Activated naive CD4-positive, alpha-beta T cell treated with anti-CD3 and anti-CD28 coated beads for 36 hours (primary cell): ENCODE measurements around the gene TAGLN. TPM values are rescaled to one million over a fixed set of nuclear protein-coding genes. Genes with fewer than 3 reads are reported as not detected.

Source experiments
- CTCF ChIA-PET: fragments of 350-600 bp; sonication (Branson Sonifier 250); formaldehyde crosslinking; loops from one replicate; lab custom pipeline; 2021; ENCODE audit warnings: antibody characterized with exemption; lab: Charles Lee
- DNase-seq: peaks from one replicate; pipeline ENCODE4 v3.0.0-alpha.2; 2020
- H3K27ac Mint-ChIP-seq: one replicate; pipeline ENCODE4 v1.8.0; 2021; ENCODE audit warnings: mild to moderate bottlenecking, mixed read lengths
- H3K27me3 Mint-ChIP-seq: one replicate; pipeline ENCODE4 v1.8.0; 2021; ENCODE audit warnings: low read depth, mixed read lengths
- H3K36me3 Mint-ChIP-seq: one replicate; pipeline ENCODE4 v1.8.0; 2021; ENCODE audit warnings: low read depth, mixed read lengths
- H3K4me1 Mint-ChIP-seq: one replicate; pipeline ENCODE4 v1.8.0; 2021; ENCODE audit warnings: low read depth, mixed read lengths
- H3K4me3 Mint-ChIP-seq: one replicate; pipeline ENCODE4 v1.8.0; 2021; ENCODE audit warnings: mild to moderate bottlenecking, moderate library complexity, mixed read lengths
- H3K9me3 Mint-ChIP-seq: one replicate; pipeline ENCODE4 v1.8.0; 2021; ENCODE audit warnings: mixed read lengths
- intact Hi-C: fragments of 100-400 bp; cut with micrococcal nuclease; formaldehyde crosslinking; loops from one replicate; pipeline ENCODE4 v1.15.1; 2023
- total RNA-seq, 2 experiments: library from RNA; stranded (reverse); gene quantifications; one replicate each; pipeline ENCODE4 v1.2.3, GENCODE V29; 2021

The TAGLN gene
- 1 to 10 TPM; 2.1 to 2.2 TPM for total RNA-seq

- H3K4me3 Mint-ChIP-seq, result no peak within 1 kb of the TSS
- no peak within 1 kb of the TSS for H3K27ac Mint-ChIP-seq
- no peak for DNase-seq
- CTCF ChIA-PET, result interaction anchor here (0.7 to 1.6 kb wide), 2 partner anchors 18 to 402 kb away, joined by 3 to 4 read pairs; no protein-coding TSS in a partner anchor
- H3K27me3 Mint-ChIP-seq, result no peaks in the 10 kb centered on the region
- intact Hi-C loops, result no loop called here
- H3K4me1 Mint-ChIP-seq, result no peaks in the 10 kb centered on the region
- peaks cover 4% of the 10 kb centered on the region for H3K36me3 Mint-ChIP-seq
- no peaks in the 10 kb centered on the region for H3K9me3 Mint-ChIP-seq
Measured at GRCh38 chr11:117199053-117199915, at the start of gene TAGLN. Gene TAGLN, plus strand, starts transcription at chr11:117199370. Its CDS starts 3,644 bp downstream, at chr11:117203014.

- H3K4me3 Mint-ChIP-seq, result no peak overlapping the region
- H3K27ac Mint-ChIP-seq, result no peak overlapping the region
- CTCF ChIA-PET, result interaction anchor here (0.7 to 1.0 kb wide), 2 partner anchors 19 to 29 kb away, joined by 3 read pairs; no protein-coding TSS in a partner anchor
- DNase-seq, result no peak
- no peaks in the 10 kb centered on the region for H3K27me3 Mint-ChIP-seq
- peaks cover 9% of the 10 kb centered on the region for H3K36me3 Mint-ChIP-seq
- no peaks in the 10 kb centered on the region for H3K9me3 Mint-ChIP-seq
- H3K4me1 Mint-ChIP-seq, result peaks cover 27% of the 10 kb centered on the region
- intact Hi-C loops, result no loop called here
Measured at GRCh38 chr11:117152066-117152465, 47.1 kb upstream of the TAGLN start.

- no peak overlapping the region for H3K27ac Mint-ChIP-seq
- peaks cover 19% of the 10 kb centered on the region for H3K4me1 Mint-ChIP-seq
- no peak for DNase-seq
- peaks cover 11% of the 10 kb centered on the region for H3K36me3 Mint-ChIP-seq
- H3K4me3 Mint-ChIP-seq, result no peak overlapping the region
- H3K9me3 Mint-ChIP-seq, result no peaks in the 10 kb centered on the region
- intact Hi-C loops, result no loop called here
- no peaks in the 10 kb centered on the region for H3K27me3 Mint-ChIP-seq
- CTCF ChIA-PET, result interaction anchor here (0.7 kb wide), 1 partner anchor 174 kb away, joined by 4 read pairs; no protein-coding TSS in a partner anchor
Measured at GRCh38 chr11:117154468-117154867, 44.7 kb upstream of the TAGLN start.

GRCh38 chr11:117157507-117157906 is 41.7 kb upstream of the TAGLN start:
- intact Hi-C loops, result no loop called here
- CTCF ChIA-PET, result interaction anchor here (1.8 kb wide), 1 partner anchor 12 kb away, joined by 6 read pairs; no protein-coding TSS in a partner anchor
- H3K27ac Mint-ChIP-seq, result peak overlapping the region; percentile 50
- no peaks in the 10 kb centered on the region for H3K27me3 Mint-ChIP-seq
- no peak overlapping the region for H3K4me3 Mint-ChIP-seq
- H3K4me1 Mint-ChIP-seq, result peaks cover 13% of the 10 kb centered on the region
- peaks cover 16% of the 10 kb centered on the region for H3K36me3 Mint-ChIP-seq
- H3K9me3 Mint-ChIP-seq, result no peaks in the 10 kb centered on the region
- DNase-seq, result no peak

- no peaks in the 10 kb centered on the region for H3K27me3 Mint-ChIP-seq
- intact Hi-C loops, result no loop called here
- peak overlapping the region; percentile 36 for H3K27ac Mint-ChIP-seq
- H3K9me3 Mint-ChIP-seq, result no peaks in the 10 kb centered on the region
- H3K4me1 Mint-ChIP-seq, result peaks cover 8% of the 10 kb centered on the region
- no peak overlapping the region for H3K4me3 Mint-ChIP-seq
- H3K36me3 Mint-ChIP-seq, result peaks cover 16% of the 10 kb centered on the region
- no peak for DNase-seq
- CTCF ChIA-PET, result interaction anchor here (0.8 to 1.2 kb wide), 2 partner anchors 11 to 12 kb away, joined by 3 read pairs; no protein-coding TSS in a partner anchor
Measured at GRCh38 chr11:117159892-117160291, 39.3 kb upstream of the TAGLN start.

GRCh38 chr11:117160826-117161225 is 38.3 kb upstream of the TAGLN start:
- Mint-ChIP-seq H3K4me1 (peaks cover 10% of the 10 kb centered on the region), H3K27ac (no peak overlapping the region), H3K27me3 (no peaks in the 10 kb centered on the region), H3K4me3 (no peak overlapping the region), H3K36me3 (peaks cover 20% of the 10 kb centered on the region), H3K9me3 (no peaks in the 10 kb centered on the region)
- DNase-seq, result no peak
- intact Hi-C loops, result no loop called here
- CTCF ChIA-PET, result interaction anchor here (0.7 to 1.2 kb wide), 3 partner anchors 12 to 401 kb away, joined by 3 to 4 read pairs (median 3); no protein-coding TSS in a partner anchor

GRCh38 chr11:117166491-117166890 is 32.7 kb upstream of the TAGLN start:
- Mint-ChIP-seq H3K9me3 (no peaks in the 10 kb centered on the region), H3K4me1 (peaks cover 3% of the 10 kb centered on the region), H3K36me3 (peaks cover 16% of the 10 kb centered on the region), H3K27ac (no peak overlapping the region), H3K4me3 (no peak overlapping the region), H3K27me3 (no peaks in the 10 kb centered on the region)
- DNase-seq, result no peak
- CTCF ChIA-PET, result interaction anchor here (1.0 kb wide), 1 partner anchor 21 kb away, joined by 5 read pairs; no protein-coding TSS in a partner anchor
- intact Hi-C loops, result no loop called here

- Mint-ChIP-seq H3K27me3 (no peaks in the 10 kb centered on the region), H3K4me1 (peaks cover 11% of the 10 kb centered on the region), H3K36me3 (peaks cover 12% of the 10 kb centered on the region), H3K4me3 (no peak overlapping the region), H3K27ac (no peak overlapping the region), H3K9me3 (no peaks in the 10 kb centered on the region)
- intact Hi-C loops, result no loop called here
- CTCF ChIA-PET, result interaction anchor here (0.6 to 1.1 kb wide), 2 partner anchors 12 to 25 kb away, joined by 3 to 5 read pairs; partner anchors contain the start of gene PAFAH1B2
- DNase-seq, result no peak
Measured at GRCh38 chr11:117169736-117170135, 29.4 kb upstream of the TAGLN start.

- DNase-seq, result no peak
- no peaks in the 10 kb centered on the region for H3K9me3 Mint-ChIP-seq
- H3K4me1 Mint-ChIP-seq, result peaks cover 11% of the 10 kb centered on the region
- H3K36me3 Mint-ChIP-seq, result peaks cover 11% of the 10 kb centered on the region
- H3K27me3 Mint-ChIP-seq, result no peaks in the 10 kb centered on the region
- no peak overlapping the region for H3K4me3 Mint-ChIP-seq
- CTCF ChIA-PET, result no interaction called here
- intact Hi-C loops, result no loop called here
- peak overlapping the region; percentile 16 for H3K27ac Mint-ChIP-seq
Measured at GRCh38 chr11:117170210-117170609, 29.0 kb upstream of the TAGLN start.

GRCh38 chr11:117171007-117171403 is 28.2 kb upstream of the TAGLN start:
- peaks cover 7% of the 10 kb centered on the region for H3K36me3 Mint-ChIP-seq
- peaks cover 9% of the 10 kb centered on the region for H3K4me1 Mint-ChIP-seq
- intact Hi-C loops, result no loop called here
- no peaks in the 10 kb centered on the region for H3K27me3 Mint-ChIP-seq
- no peak overlapping the region for H3K4me3 Mint-ChIP-seq
- peak overlapping the region; percentile 18 for H3K27ac Mint-ChIP-seq
- no peaks in the 10 kb centered on the region for H3K9me3 Mint-ChIP-seq
- DNase-seq, result no peak
- CTCF ChIA-PET, result interaction anchor here (0.6 kb wide), 1 partner anchor 19 kb away, joined by 3 read pairs; no protein-coding TSS in a partner anchor

GRCh38 chr11:117171404-117172061 is 27.6 kb upstream of the TAGLN start:
- Mint-ChIP-seq H3K4me1 (peaks cover 9% of the 10 kb centered on the region), H3K27me3 (no peaks in the 10 kb centered on the region), H3K4me3 (no peak overlapping the region), H3K9me3 (no peaks in the 10 kb centered on the region), H3K27ac (peak overlapping the region; percentile 18), H3K36me3 (peaks cover 7% of the 10 kb centered on the region)
- intact Hi-C loops, result no loop called here
- CTCF ChIA-PET, result interaction anchor here (0.8 to 1.6 kb wide), 3 partner anchors 9 to 255 kb away, joined by 3 to 8 read pairs (median 3); no protein-coding TSS in a partner anchor
- no peak for DNase-seq
